ENCODE measurements around the gene CRIP2.

GRCh38 chr14:105480199-105480746 is 5.7 kb downstream of the CRIP2 start:
- TF ChIP-seq CTCF (IDR thresholded peaks at IDR 0.05), result no peak
- no peak for TF ChIP-seq POLR2A (IDR thresholded peaks at IDR 0.05)

Data from body of pancreas (tissue), 4 donors.